ENCODE data around the gene DNAJC5G.

DNAJC5G gene

DNA sequence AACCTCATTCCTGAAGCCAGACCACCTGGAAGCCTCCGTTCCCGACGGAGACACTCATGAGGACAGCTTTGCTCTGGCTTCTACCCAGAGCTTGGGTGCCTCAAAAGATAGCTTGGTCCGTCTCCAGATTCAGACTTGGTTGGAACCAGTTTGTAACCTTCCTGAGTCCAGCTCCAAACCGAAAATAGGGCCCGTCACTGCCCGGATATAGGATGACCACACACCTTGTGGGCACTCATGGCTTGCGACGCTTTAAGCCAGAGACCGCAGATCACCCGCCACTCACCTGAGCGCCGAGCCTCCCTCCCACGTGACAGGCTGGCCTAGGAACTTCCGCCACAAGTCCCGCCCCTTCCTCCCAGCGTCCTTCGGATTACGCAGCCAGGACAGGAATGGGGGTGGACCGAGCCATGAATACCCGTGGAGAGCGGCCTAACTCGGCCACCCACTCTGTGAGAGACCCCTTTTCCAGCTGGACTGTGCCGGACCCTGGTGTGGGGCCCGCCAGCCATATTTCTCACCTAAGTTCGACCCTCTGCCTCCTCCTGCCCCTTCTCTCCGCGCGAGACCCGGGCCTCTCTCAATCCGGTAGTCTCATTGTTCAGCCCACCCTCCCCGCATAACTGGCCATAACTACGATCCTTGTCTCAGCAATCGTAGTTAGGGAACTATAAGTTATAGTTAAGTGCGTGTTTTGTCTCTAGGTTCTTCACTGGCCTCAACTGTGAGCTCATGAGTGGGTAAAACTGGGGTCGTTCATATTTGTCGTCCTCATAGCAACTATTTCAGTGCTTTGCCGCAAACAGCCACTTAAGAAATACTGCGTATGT is 47.7 kb downstream of the DNAJC5G start, which contains the start of gene MPV17:
Gene MPV17 (minus strand): TSS at position 332 of the 830 bp plus-strand sequence. CDS start 580 bp downstream, outside the sequence.
- H3K4me3 ChIP-seq: peak within 1 kb of the TSS; percentile 60 to 68
- DNase-seq: peak; percentile 89 to 95
- TF ChIP-seq, protein P1, sequence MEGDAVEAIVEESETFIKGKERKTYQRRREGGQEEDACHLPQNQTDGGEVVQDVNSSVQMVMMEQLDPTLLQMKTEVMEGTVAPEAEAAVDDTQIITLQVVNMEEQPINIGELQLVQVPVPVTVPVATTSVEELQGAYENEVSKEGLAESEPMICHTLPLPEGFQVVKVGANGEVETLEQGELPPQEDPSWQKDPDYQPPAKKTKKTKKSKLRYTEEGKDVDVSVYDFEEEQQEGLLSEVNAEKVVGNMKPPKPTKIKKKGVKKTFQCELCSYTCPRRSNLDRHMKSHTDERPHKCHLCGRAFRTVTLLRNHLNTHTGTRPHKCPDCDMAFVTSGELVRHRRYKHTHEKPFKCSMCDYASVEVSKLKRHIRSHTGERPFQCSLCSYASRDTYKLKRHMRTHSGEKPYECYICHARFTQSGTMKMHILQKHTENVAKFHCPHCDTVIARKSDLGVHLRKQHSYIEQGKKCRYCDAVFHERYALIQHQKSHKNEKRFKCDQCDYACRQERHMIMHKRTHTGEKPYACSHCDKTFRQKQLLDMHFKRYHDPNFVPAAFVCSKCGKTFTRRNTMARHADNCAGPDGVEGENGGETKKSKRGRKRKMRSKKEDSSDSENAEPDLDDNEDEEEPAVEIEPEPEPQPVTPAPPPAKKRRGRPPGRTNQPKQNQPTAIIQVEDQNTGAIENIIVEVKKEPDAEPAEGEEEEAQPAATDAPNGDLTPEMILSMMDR (IDR thresholded peaks at IDR 0.05): no peak
- intact Hi-C loops (cut with DNase I; ENCODE audit: low total_unique reads): no loop called here
- no peaks in the 10 kb centered on the region for H3K27me3 ChIP-seq
- H3K9me3 ChIP-seq: no peaks in the 10 kb centered on the region
- H3K4me1 ChIP-seq: peaks cover 0 to 25% (median 16%) of the 10 kb centered on the region in 4 donors
- peak within 1 kb of the TSS; percentile 81 to 90 for H3K27ac ChIP-seq
- peaks cover 16 to 23% (median 19%) of the 10 kb centered on the region in 3 donors for H3K36me3 ChIP-seq

DNA sequence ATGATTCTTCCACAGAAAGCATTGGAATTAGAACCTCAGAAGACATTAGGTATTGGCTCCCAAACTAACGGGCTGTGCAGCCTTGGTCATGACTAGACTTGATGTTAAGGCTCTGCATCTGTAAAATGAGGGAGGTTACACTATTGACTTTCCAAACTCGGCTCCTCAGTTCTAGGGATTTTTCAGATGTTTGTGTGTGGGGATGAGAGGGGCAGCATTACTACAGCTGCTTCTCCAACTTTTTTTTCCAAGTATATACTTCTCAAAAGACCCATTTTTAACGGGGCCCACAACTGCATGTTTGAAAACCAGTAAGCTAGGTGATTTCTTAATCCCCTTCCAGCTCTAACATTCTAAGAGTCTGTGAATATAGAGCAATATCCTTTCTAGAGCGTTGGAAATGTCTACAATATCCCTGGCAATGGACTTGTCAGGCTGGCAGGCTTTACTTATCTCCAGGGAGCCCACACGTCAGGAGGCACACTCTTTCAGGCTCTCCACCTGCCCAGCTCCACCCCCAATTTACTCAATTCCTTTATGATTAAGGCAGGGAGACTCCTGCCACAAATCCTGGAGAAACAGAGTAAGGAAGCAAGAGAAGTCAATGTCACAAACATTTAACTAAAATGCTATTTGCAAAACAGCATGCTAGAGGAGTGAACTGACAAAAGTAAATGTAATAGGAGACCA is 48.5 kb downstream of the DNAJC5G start:
- intact Hi-C loops (cut with DNase I; ENCODE audit: low total_unique reads): no loop called here
- TF ChIP-seq, protein P1 (IDR thresholded peaks at IDR 0.05): no peak
- no peak for DNase-seq
- peaks cover 24 to 28% (median 27%) of the 10 kb centered on the region in 3 donors for H3K36me3 ChIP-seq
- no peaks in the 10 kb centered on the region for H3K9me3 ChIP-seq
- no peaks in the 10 kb centered on the region for H3K27me3 ChIP-seq
- peak overlapping the region; percentile 60 to 68 for H3K4me3 ChIP-seq
- H3K4me1 ChIP-seq: peaks cover 0 to 25% (median 16%) of the 10 kb centered on the region in 4 donors
- peak overlapping the region; percentile 81 to 90 for H3K27ac ChIP-seq

DNA sequence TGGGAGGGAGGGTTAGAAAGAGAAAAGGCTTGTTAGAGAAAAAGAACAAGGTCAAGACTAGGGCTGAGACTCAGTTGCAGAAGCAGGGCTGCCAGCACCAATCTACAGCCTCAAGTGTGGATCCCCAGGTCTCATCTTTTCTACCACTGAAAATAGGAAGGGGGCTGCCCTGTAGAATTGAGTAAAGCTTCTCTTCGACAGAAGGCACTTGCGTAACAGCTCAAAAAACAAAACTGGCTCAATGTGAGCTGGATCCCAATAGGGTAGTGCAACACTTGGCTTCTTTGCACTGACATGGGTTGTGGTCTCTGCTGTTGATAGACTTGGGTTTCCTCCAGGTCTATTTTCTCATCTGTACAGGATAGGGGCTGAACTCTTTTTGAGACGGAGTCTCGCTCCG is 49.5 kb downstream of the DNAJC5G start:
- Histone ChIP-seq H3K4me3 (no peak overlapping the region), H3K27ac (no peak overlapping the region), H3K9me3 (no peaks in the 10 kb centered on the region), H3K27me3 (no peaks in the 10 kb centered on the region), H3K4me1 (peaks cover 0 to 25% (median 16%) of the 10 kb centered on the region in 4 donors), H3K36me3 (peaks cover 32 to 37% (median 37%) of the 10 kb centered on the region in 3 donors)
- TF ChIP-seq, protein P1 (IDR thresholded peaks at IDR 0.05): no peak
- intact Hi-C loops (cut with DNase I; ENCODE audit: low total_unique reads): no loop called here
- DNase-seq: no peak
